ENCODE results near the gene L3MBTL2. TPM values are rescaled to one million over a fixed set of nuclear protein-coding genes. Genes with fewer than 3 reads are reported as not detected.
A peak's percentile ranks its signal among the peaks of the same experiment; 100 is the strongest.
"Not testable (repeated sequence)": the region's sequence is repeated elsewhere in the genome, so short reads cannot be mapped to it uniquely, and the experiment has no call there.

L3MBTL2 gene
- total RNA-seq, 1 donor from 2014 or later: 26.1 TPM

DNA sequence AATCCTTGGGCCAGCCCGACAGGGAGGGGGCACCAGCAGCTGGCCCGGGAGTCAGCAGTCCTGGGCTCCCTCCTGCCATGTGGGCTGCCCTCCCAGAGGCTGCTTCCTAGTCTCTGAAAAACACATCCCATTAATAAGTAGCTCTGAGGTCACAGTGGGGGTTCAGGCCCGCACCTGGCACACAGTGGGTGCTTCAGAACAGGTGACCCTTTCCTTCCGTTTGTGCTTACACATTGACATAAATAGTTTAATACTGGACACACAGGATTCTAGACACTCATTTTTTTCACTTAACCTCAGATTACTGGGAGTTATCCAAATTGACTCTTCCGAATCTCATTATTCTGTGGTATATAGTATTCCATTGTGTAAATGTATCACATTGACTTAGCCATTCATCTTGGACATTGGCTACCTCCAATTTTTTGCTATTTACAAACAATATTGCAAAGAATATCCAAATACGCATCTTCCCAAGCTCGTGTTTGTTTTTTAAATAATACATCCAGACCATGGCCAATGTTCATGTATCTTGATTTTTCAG is 36.1 kb downstream of the L3MBTL2 start:
- no peak for DNase-seq (ENCODE audit: low read depth)

DNA sequence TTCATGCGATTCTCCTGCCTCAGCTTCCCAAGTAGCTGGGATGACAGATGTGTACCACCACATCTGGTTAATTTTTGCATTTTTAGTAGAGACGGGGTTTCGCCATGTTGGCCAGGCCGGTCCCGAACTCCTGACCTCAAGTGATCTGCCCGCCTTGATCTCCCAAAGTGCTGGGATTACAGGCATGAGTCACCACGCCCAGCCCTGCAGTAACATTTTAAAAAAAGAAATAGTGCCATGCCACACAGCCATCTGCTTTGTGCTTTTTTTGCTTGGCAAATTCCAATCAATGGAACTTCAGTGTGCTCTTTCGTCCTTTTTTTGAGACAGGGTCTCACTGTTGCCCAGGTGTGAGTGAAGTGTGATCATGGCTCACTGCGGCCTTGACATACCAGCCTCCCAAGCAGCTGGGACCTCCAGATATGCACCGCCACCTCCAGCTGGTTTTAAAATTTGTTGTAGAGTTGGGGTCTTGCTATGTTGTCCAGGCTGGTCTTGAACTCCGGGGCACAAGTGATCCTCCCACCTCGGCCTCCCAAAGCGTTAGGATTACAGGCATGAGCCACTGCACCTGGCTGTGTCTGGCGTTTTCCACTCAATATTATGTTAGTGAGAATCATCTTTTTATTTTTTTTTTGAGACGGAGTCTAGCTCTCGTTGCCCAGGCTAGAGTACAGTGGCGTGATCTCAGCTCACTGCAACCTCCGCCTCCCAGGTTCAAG is 37.4 kb downstream of the L3MBTL2 start:
- DNase-seq (ENCODE audit: low read depth): no peak

DNA sequence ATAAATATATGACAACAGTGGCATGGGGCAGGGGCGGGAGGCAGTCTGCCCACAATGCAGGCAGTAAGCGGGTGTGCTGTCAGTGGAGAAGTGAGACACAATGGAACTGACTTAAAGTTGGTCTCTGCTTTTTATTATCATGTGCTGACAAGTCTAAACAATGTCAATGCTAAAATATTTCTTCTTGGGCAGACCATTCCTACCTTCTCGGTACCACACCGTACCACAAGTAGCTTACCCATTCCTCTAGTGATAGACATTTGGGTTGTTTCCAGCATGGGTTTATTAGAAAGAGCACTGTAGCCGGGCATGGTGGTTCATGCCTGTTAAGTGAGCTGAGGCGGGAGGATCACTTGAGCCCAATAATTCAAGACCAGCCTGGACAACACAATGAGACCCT is 38.2 kb downstream of the L3MBTL2 start:
- DNase-seq (ENCODE audit: low read depth): no peak

DNA sequence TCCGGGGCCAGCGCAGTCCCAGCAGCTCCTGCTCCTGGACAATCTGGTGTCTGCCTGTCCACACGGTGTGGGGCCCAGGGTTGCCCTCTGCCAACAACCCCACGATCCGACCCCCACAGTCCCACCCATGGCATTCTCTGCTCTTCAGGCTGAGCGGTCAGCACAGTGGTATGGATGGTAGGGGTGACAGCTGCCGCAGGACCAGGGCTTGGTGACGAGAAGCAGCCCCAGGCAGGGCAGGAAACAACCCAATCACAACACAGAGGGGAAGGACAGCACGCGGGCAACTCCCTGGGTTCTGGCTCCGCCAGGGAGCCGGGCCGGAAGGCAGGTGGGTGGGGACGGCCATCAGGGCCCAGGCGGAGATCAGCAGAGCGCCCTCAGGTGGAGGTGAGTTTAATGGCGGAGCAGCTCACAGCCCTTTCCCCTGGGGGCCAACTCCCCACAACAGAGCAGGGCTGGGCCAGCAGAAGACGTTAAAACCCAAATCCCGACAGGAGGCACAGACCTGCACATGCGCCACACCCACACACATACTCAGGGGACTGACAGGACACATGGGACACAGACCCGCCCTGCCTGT is 40.9 kb downstream of the L3MBTL2 start:
- no peak for DNase-seq (ENCODE audit: low read depth)

DNA sequence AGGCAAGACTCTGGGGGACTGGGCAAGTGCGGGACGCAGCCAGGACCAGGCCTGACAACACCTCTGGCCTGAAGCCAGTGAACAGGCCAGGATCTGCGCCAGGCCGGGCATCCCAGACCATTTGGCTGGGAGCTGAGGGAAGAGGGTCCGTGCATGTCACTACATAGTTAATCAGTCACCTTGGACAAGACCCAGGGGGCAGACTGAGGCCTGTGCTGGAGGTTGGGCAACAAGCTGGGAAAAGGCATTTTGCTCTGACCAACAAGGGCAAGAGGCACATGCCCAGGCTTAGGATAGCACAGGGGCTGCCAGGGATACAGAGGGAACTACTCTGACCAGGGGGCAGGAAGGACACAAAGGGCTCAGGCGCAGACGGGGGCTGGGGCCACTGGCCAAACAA is 42.6 kb downstream of the L3MBTL2 start:
- peak; percentile 19 for DNase-seq (ENCODE audit: low read depth)

GRCh38 chr22:41248314-41248713 is 43.2 kb downstream of the L3MBTL2 start:
- DNase-seq (ENCODE audit: low read depth): no peak

DNA sequence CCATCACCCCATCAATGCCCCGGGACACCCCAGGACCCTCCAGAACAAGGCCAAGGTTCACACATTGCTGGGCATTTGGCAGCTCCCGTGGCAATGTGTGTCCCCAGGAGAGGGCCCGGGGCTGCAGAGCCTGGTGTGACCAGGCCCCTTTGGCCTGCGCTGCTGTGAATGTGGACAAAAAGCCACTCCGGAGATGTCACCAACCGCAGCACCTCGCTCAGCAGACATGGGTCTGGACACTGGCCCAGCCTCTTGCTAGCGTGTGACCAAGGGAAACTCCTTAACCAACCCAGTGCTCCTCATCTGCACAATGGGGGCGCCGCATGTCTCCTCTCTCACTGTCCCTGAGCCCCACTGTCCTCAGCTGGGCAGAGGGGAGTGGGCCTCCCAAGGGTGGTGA is 43.6 kb downstream of the L3MBTL2 start:
- no peak for DNase-seq (ENCODE audit: low read depth)

DNA sequence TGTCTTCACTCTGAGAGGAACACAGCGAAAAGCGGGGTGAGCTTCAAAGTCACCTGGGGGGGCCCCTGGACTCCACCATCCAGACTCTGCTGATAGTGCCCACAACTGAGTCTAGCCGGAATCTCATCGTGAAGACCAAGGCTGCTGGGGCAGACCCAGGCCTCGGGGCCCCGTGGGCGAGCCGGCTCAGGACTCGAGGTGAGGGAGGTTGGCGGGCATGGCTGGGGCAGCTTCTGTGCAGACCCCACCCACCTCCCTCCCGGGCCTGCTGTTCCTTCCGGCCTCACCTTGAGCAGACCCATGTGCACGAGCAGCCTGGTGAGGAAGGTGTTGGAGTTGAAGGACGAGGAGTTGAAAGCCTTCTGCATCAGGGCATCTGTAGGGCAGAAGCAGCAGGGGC is 44.3 kb downstream of the L3MBTL2 start:
- no peak for DNase-seq (ENCODE audit: low read depth)

DNA sequence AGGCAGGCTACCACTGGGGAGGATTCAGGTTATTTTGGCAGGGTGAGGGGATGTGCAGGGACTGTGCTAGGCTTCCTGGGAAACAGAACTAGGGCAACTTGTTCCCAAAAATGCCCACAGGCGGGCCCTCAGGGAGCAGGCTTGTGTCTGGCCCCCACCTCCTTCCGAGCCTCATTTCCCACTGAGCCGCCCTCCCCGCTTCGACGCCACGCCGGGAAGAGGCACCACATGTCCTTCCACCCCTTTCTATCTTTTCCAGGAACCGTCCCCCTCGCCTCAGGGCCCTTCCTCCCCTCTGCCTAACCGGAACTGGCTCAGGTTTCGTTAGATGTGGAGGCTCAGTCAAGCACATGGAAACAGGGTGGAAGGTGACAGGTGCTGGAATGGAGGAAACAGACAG is 45.0 kb downstream of the L3MBTL2 start:
- DNase-seq (ENCODE audit: low read depth): no peak

GRCh38 chr22:41252365-41252764 is 47.3 kb downstream of the L3MBTL2 start:
- DNase-seq (ENCODE audit: low read depth): no peak

DNA sequence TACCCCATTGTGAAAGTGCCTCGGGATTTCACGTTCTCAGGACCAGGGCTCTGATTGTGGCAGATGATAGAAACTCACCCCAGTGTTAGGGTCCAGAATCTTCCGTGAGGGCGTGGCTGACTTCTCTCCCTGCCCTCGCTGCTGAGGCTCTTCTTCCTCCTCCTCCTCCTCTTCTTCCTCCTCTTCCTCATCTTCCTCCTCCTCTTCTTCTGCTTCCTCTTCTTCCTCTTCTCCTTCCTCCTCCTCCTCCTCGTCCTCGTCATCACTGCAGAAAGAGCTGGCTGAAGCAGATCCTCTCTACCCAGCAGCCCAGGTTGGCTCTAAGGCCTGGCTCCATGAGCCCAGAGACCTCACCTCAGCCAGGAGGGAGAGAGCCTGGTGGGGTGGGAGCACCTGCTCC is 49.1 kb downstream of the L3MBTL2 start:
- no peak for DNase-seq (ENCODE audit: low read depth)

- DNase-seq (ENCODE audit: low read depth): peak; percentile 67
Observed at GRCh38 chr22:41256254-41257253, 51.4 kb downstream of the L3MBTL2 start.

GRCh38 chr22:41257696-41258095 is 52.6 kb downstream of the L3MBTL2 start:
- no peak for DNase-seq (ENCODE audit: low read depth)

DNA sequence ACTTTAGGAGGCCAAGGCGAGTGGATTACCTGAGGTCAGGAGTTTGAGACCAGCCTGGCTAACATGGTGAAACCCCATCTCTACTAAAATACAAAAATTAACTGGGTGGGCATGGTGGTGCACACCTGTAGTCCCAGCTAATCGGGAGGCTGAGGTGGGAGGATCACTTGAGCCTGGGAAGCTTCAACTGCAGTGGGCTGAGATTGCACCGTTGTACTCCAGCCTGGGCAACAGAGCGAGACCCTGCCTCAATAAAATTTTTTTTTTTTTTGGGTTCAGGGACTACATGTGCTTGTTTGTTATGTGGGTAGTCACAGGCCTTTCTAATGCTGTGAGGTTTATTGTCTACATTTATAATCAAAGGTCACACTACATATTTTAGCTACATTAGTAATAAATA is 54.6 kb downstream of the L3MBTL2 start:
- DNase-seq (ENCODE audit: low read depth): not testable (repeated sequence)

DNA sequence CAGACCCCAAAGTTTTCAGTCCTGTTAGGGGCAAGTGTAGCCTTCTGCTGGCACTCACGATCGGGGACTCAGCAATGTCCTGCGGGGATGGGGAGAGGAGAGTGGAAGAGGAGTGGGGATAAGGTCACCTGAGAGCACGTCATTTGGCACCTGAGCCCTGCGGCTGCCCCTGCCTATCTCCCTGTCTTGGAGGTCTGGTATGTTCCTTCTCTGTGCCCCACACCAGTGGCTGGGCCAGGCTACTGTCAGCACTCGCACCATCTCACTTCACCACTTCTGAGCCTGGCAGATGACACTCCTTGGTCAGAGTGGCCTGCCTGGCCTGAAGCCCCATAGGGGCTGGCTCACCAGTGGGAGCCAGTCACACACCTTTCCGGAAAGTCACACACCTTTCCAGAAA is 55.8 kb downstream of the L3MBTL2 start:
- no peak for DNase-seq (ENCODE audit: low read depth)

DNA sequence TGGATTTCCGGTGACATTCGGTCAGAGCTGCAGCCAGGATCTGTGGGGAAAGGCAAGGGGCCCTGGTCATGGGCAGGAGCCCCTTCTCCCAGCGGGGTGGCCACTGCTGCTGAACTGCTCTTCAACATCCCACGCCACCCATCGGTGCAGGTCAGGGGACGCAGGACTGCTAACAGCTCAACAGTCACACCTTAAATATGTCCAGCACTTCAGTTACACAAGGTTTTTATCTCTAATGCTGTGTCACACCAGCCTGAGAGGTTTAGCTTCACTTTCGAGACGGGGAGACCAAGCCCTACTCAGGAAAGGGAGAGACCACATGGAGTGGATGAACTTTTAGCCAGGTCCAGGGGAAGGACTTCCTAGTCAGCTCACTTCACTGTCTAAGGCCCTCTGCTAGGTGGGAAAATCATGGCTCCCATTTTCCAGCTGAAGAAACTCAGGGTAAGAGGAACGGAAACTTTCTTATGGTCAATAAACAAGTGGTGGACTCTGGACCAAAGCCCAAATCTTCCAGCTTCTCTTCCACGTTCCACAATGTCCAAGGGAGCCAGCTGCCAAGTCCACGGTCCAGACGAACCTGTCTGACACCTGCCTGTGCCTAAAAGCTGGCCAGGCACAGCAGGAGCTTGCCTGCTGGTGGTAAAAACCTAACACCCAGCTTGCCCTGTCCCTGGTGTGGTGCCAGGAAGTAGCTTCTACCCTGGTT is 56.6 kb downstream of the L3MBTL2 start:
- DNase-seq (ENCODE audit: low read depth): no peak

DNA sequence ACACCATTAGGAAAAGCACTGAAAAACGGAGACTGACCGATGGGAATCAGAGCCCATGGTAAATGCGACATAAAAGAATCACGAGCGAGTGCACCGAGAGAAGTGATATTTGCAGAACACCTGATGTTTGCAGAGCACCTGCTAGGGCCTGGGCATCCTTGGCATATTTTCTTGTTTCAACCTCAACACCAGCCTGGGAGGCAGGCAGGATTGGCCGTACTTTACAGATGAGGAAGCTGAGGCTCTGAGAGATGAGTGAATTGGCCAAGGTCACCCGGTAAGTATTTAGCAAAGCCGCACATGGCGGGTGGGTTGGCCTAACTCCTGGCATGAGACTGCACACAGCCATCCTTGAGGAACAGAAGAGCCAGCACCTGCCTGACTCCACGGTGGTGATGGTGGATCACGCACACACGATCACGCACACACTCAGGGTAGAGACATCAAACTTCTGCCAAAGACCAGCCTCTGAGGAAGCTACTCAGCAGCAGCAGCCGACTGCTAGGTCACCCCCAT is 57.2 kb downstream of the L3MBTL2 start:
- DNase-seq (ENCODE audit: low read depth): no peak

DNA sequence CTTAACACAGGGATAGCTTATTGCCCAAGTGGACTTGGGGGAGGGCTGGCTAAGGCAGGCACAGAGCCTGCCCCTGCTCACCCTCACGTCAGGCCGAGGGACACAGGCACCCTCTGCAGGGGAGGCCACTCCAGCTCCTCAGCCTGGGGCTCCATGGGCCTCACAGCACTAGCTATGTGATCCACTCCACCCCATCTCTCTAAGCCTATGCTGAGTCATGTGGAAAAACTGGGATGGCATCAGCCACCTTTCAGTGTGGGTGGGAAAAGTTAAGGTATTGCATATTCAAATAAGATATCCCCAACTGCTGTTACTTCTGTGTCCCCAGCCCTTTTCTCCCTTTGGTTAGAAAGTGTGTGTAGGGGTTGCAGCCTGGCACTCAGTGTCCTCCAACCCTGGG is 58.6 kb downstream of the L3MBTL2 start:
- no peak for DNase-seq (ENCODE audit: low read depth)

- DNase-seq (ENCODE audit: low read depth): no peak
Observed at GRCh38 chr22:41264408-41264941, 59.4 kb downstream of the L3MBTL2 start.

DNA sequence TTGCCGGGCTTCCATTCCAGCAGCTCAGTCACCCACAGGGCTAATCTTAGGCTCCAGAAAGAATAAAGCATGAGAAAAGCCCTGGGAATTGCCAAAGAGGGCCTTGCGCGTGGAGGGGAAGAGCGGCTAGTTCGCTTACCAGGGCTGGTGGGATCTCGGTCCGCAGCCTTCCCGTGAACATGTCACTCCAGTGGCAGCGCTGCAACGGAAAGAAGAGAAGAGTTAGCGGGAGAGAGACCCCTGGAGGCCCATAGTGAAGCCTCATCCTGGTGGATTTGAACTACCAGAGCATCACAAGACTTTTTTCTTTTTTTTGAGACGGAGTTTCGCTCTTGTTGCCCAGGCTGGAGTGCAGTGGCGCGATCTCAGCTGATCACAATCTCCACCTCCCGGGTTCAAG is 62.8 kb downstream of the L3MBTL2 start:
- no peak for DNase-seq (ENCODE audit: low read depth)

- no peak for DNase-seq (ENCODE audit: low read depth)
Observed at GRCh38 chr22:41271787-41272186, 66.7 kb downstream of the L3MBTL2 start.
